Caco-2 (cell line): ENCODE data around the gene KIF6. TPM values are rescaled to one million over a fixed set of nuclear protein-coding genes. Genes with fewer than 3 reads are reported as not detected.

Experiments used
- BruUV-seq: library from RNA; stranded (reverse); fragments of 400-500 nt; replicated peaks from 2 replicates; lab custom pipeline; 2021; lab: Mats Ljungman, UMichigan
- CTCF ChIA-PET: fragments of 300-600 bp; sonication (Branson Sonifier 250); formaldehyde crosslinking; loops from one replicate; lab custom pipeline; 2022; ENCODE audit warnings: antibody characterized with exemption; lab: Charles Lee
- POLR2A ChIA-PET: fragments of 300-600 bp; sonication (Branson Sonifier 250); formaldehyde crosslinking; loops from one replicate; lab custom pipeline; 2022; ENCODE audit warnings: antibody characterized with exemption; lab: Charles Lee
- DNase-seq, 2 experiments: peaks; one replicate each; pipeline versions ENCODE4 v3.0.0 to v3.0.0-alpha.2; 2020 to 2022
- H3K27me3 ChIP-seq: replicated peaks from 2 replicates; pipeline ENCODE4 v1.6.0; 2011; ENCODE audit warnings: low read length; ENCODE audit not compliant: control insufficient read depth, insufficient read depth
- H3K36me3 ChIP-seq: 2 replicates; pipeline ENCODE4 v1.5.1; 2011; ENCODE audit warnings: low read length; ENCODE audit not compliant: control insufficient read depth, insufficient read depth
- H3K4me1 ChIP-seq: fragments of 250-450 bp; sonication (Bioruptor Pico); 2 replicates; pipeline ENCODE4 v1.5.1; 2020; ENCODE audit warnings: mild to moderate bottlenecking
- H3K4me3 ChIP-seq: 2 replicates; pipeline ENCODE4 v1.5.1; 2011; ENCODE audit warnings: low read depth, mild to moderate bottlenecking, control low read depth, low read length
- H3K9me3 ChIP-seq: fragments of 250-450 bp; sonication (Bioruptor Pico); 2 replicates; pipeline ENCODE4 v1.5.1; 2020; ENCODE audit warnings: mild to moderate bottlenecking, moderate library complexity
- H3K27ac Mint-ChIP-seq: one replicate; pipeline ENCODE4 v1.8.0; 2022; ENCODE audit warnings: mixed read lengths; ENCODE audit not compliant: unreplicated experiment
- H3K27me3 Mint-ChIP-seq: one replicate; pipeline ENCODE4 v1.8.0; 2022; ENCODE audit warnings: mixed read lengths; ENCODE audit not compliant: insufficient read depth, unreplicated experiment
- H3K36me3 Mint-ChIP-seq: one replicate; pipeline ENCODE4 v1.8.0; 2022; ENCODE audit warnings: mild to moderate bottlenecking, mixed read lengths; ENCODE audit not compliant: insufficient read depth, unreplicated experiment
- H3K4me1 Mint-ChIP-seq: one replicate; pipeline ENCODE4 v1.8.0; 2022; ENCODE audit warnings: low read depth, mixed read lengths; ENCODE audit not compliant: unreplicated experiment
- H3K4me3 Mint-ChIP-seq: one replicate; pipeline ENCODE4 v1.8.0; 2022; ENCODE audit warnings: mild to moderate bottlenecking, moderate library complexity, mixed read lengths; ENCODE audit not compliant: unreplicated experiment
- H3K9me3 Mint-ChIP-seq: one replicate; pipeline ENCODE4 v1.8.0; 2022; ENCODE audit warnings: mixed read lengths; ENCODE audit not compliant: unreplicated experiment
- intact Hi-C: fragments of 100-400 bp; cut with micrococcal nuclease; formaldehyde crosslinking; loops from one replicate; pipeline ENCODE4 v1.10.0; 2022; ENCODE audit not compliant: unreplicated experiment
- total RNA-seq: library from RNA; stranded (reverse); gene quantifications from 2 replicates; pipeline ENCODE4 v1.2.3, GENCODE V29; 2022
- TF ChIP-seq, protein P1 (sequence below), 2 experiments: fragments of 200-600 bp in 1 of 2; IDR thresholded peaks; 1 replicate in 1 of 2; 2 replicates in 1 of 2; pipeline versions ENCODE4 v1.5.1 to v1.8.0; 2011 to 2022; ENCODE audit warnings: antibody characterized with exemption in 1 of 2, control low read depth in 1 of 2, inconsistent platforms in 1 of 2, low read depth in 1 of 2, low read length in 1 of 2, mild to moderate bottlenecking in 1 of 2, moderate library complexity in 1 of 2; ENCODE audit not compliant: insufficient read depth in 1 of 2, severe bottlenecking in 1 of 2, unreplicated experiment in 1 of 2

The KIF6 gene
- total RNA-seq, 1 experiment from 2014 or later, result not detected

DNA sequence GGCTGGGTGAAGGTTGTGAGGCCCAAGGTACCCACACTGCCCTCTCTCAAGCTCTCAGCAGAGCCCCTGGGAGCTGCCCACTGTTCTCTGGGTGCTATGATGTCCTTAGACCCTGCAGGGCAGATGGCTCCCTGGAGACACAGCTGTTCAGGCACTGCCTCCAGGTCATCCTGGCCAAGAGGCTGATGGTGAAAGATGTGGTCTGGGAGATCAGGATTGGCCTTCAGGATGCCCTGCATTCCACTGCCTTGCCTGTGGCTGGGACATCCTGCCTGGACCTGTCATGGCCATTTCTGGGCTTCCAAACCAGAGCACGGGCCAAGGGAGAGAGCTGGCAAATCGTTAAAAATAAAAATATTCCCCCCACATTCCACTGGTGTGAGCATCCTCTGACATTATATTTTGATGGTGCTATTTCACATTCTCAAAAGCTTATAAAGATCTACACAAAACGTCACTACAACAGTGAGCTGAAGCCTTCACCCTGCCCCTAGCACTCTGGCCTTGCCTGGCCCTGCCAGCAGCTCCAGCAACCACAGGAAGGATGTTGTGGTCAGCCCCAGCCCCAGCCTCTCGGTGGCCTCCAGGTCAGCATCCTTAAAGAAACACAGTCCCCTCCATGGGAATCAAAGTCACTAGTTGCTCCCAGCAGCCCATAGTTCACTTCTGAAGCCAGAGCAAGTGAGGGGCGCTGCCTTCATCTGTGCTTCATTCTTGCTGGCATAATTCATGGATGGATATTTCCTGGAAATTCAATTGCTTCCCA, 389.2 kb downstream of the KIF6 start:
- no peak for DNase-seq
- TF ChIP-seq, protein P1, sequence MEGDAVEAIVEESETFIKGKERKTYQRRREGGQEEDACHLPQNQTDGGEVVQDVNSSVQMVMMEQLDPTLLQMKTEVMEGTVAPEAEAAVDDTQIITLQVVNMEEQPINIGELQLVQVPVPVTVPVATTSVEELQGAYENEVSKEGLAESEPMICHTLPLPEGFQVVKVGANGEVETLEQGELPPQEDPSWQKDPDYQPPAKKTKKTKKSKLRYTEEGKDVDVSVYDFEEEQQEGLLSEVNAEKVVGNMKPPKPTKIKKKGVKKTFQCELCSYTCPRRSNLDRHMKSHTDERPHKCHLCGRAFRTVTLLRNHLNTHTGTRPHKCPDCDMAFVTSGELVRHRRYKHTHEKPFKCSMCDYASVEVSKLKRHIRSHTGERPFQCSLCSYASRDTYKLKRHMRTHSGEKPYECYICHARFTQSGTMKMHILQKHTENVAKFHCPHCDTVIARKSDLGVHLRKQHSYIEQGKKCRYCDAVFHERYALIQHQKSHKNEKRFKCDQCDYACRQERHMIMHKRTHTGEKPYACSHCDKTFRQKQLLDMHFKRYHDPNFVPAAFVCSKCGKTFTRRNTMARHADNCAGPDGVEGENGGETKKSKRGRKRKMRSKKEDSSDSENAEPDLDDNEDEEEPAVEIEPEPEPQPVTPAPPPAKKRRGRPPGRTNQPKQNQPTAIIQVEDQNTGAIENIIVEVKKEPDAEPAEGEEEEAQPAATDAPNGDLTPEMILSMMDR (IDR thresholded peaks at IDR 0.05; ENCODE audit: insufficient read depth in 1 of 2, low read depth in 1 of 2, low read length in 1 of 2, severe bottlenecking in 1 of 2, unreplicated experiment in 1 of 2), result no peak
- H3K4me1 ChIP-seq, result no peaks in the 10 kb centered on the region
- no peaks in the 10 kb centered on the region for H3K9me3 ChIP-seq
- CTCF ChIA-PET, result no interaction called here
- H3K36me3 Mint-ChIP-seq, result no peaks in the 10 kb centered on the region
- H3K4me3 Mint-ChIP-seq, result no peak overlapping the region
- no peak overlapping the region for H3K4me3 ChIP-seq
- H3K27ac Mint-ChIP-seq, result no peak overlapping the region
- H3K9me3 Mint-ChIP-seq, result no peaks in the 10 kb centered on the region
- intact Hi-C loops, result no loop called here
- POLR2A ChIA-PET, result no interaction called here
- BruUV-seq, result no TSS peak
- H3K27me3 ChIP-seq, result no peaks in the 10 kb centered on the region; the same call in 1 of the 2 replicates
- peaks cover 18% of the 10 kb centered on the region for H3K27me3 Mint-ChIP-seq
- H3K4me1 Mint-ChIP-seq, result no peaks in the 10 kb centered on the region
- H3K36me3 ChIP-seq, result no peaks in the 10 kb centered on the region

DNA sequence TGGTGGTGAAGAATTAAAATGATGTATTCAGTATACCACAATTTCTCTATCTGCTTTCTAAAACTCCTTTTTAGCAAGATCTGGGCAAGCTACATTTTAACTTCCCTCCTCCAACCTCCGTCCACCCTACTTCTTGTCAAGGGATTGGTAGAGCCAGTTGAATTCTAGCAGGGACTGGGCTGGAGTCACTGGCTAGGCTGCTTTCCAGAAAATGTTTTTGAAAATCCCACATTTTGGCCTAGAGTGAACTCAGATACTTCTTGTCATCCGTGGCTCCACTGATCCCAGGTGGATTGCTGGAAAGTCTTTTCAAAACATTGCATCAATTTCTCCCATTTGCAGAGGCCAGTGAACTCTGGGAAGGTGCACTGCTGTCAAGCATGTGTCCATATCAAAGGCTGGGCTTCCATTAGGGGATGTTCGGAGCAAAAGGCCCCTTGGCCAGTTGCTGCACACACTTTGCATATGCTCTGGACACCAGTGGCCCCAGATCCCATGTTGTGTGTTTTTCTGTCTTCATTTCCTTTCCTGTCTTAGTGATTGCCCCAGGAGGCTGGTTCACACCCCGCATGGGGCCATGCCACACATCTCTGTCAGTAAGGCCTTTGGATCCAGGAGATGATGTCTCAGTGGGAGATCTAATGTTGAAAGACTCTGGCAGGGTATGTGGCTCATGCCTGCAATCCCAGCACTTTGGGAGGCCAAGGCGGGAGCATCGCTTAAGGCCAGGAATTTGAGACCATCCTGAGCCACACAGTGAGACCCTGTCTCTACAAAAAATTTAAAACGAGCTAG, 391.4 kb downstream of the KIF6 start:
- H3K4me1 Mint-ChIP-seq, result no peaks in the 10 kb centered on the region
- H3K36me3 Mint-ChIP-seq, result no peaks in the 10 kb centered on the region
- H3K27me3 Mint-ChIP-seq, result peaks cover 24% of the 10 kb centered on the region
- Histone ChIP-seq H3K4me1 (no peaks in the 10 kb centered on the region), H3K9me3 (no peaks in the 10 kb centered on the region), H3K27me3 (no peaks in the 10 kb centered on the region; the same call in 1 of the 2 replicates), H3K4me3 (no peak overlapping the region), H3K36me3 (no peaks in the 10 kb centered on the region)
- ChIA-PET CTCF (no interaction called here), POLR2A (no interaction called here)
- TF ChIP-seq, protein P1 (IDR thresholded peaks at IDR 0.05; ENCODE audit: insufficient read depth in 1 of 2, low read depth in 1 of 2, low read length in 1 of 2, severe bottlenecking in 1 of 2, unreplicated experiment in 1 of 2), result no peak
- intact Hi-C loops, result no loop called here
- BruUV-seq, result no TSS peak
- H3K27ac Mint-ChIP-seq, result no peak overlapping the region
- no peak for DNase-seq
- no peak overlapping the region for H3K4me3 Mint-ChIP-seq
- H3K9me3 Mint-ChIP-seq, result no peaks in the 10 kb centered on the region

- Mint-ChIP-seq H3K27ac (no peak overlapping the region), H3K4me3 (no peak overlapping the region), H3K9me3 (no peaks in the 10 kb centered on the region), H3K36me3 (no peaks in the 10 kb centered on the region), H3K4me1 (no peaks in the 10 kb centered on the region), H3K27me3 (peaks cover 24% of the 10 kb centered on the region)
- Histone ChIP-seq H3K36me3 (no peaks in the 10 kb centered on the region), H3K4me3 (no peak overlapping the region), H3K27me3 (no peaks in the 10 kb centered on the region; the same call in 1 of the 2 replicates), H3K4me1 (no peaks in the 10 kb centered on the region), H3K9me3 (no peaks in the 10 kb centered on the region)
- TF ChIP-seq, protein P1 (IDR thresholded peaks at IDR 0.05; ENCODE audit: insufficient read depth in 1 of 2, low read depth in 1 of 2, low read length in 1 of 2, severe bottlenecking in 1 of 2, unreplicated experiment in 1 of 2), result no peak
- BruUV-seq, result no TSS peak
- intact Hi-C loops, result no loop called here
- CTCF ChIA-PET, result no interaction called here
- POLR2A ChIA-PET, result no interaction called here
- DNase-seq, result no peak
Observed at GRCh38 chr6:39330476-39330875, 394.7 kb downstream of the KIF6 start.
